ENCODE measurements around the gene CYTH2.

CYTH2 gene

DNA sequence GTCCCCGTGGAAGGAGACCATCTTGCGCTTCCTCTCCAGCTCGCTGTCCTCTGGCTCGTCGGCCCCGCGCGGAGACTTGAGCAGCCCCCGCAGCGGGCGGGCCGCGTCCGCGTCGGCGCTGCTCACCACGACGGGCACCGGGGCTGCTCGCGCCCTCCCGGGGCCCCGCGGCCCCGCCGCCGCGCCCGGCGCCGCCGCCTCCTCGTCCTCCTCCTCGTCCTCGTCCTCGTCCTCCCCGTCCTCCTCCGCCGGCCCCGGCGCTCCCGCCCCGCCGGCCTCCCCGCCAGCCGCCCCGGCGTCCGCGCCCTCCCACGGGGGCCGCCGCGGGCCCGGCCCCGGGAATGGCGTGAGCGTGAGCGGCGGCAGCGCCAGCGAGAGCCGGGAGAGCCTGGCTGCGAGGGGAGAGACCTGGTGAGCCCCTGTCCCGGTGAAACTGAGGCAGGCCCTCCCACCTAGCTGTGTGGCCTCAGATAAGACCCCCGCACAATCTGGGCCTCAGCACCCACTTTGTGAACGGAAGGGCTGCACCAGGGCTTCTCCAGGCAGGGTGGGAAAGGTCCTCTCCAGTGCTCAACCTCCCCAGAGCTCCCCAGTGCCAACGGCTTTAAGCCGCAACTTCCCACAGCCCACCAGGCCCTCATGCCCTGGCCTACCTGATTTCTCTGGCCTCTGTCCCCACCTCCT is 24.7 kb downstream of the CYTH2 start:
- no peak for DNase-seq (ENCODE audit: low read depth)
- H3K4me3 ChIP-seq (ENCODE audit: control insufficient read depth, low read depth, low read length), result peak overlapping the region; percentile 52
- TF ChIP-seq, protein P1, sequence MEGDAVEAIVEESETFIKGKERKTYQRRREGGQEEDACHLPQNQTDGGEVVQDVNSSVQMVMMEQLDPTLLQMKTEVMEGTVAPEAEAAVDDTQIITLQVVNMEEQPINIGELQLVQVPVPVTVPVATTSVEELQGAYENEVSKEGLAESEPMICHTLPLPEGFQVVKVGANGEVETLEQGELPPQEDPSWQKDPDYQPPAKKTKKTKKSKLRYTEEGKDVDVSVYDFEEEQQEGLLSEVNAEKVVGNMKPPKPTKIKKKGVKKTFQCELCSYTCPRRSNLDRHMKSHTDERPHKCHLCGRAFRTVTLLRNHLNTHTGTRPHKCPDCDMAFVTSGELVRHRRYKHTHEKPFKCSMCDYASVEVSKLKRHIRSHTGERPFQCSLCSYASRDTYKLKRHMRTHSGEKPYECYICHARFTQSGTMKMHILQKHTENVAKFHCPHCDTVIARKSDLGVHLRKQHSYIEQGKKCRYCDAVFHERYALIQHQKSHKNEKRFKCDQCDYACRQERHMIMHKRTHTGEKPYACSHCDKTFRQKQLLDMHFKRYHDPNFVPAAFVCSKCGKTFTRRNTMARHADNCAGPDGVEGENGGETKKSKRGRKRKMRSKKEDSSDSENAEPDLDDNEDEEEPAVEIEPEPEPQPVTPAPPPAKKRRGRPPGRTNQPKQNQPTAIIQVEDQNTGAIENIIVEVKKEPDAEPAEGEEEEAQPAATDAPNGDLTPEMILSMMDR (conservative IDR thresholded peaks at IDR 0.05; ENCODE audit: control insufficient read depth, insufficient read depth, low read depth, low read length), result no peak

DNA sequence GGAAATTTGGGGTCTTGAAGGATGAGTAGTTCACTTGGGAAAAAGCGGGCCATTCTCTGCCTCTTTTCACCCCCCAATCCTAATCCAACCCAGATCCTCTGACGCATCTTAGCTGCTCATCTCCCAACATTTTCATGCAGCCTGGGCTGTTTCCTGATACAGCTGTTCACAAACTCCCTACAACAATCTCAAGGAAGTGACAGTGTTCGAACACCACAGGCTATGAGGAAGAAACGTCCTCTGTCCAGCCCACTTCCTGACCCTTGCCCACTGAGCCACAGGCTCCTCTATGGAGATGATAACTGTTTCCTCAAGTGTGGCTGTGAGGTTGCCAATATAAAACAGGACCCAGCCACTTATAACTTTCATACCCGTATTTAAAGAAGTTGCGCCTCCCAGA is 26.2 kb downstream of the CYTH2 start:
- DNase-seq (ENCODE audit: low read depth), result no peak
- TF ChIP-seq, protein P1 (conservative IDR thresholded peaks at IDR 0.05; ENCODE audit: control insufficient read depth, insufficient read depth, low read depth, low read length), result no peak
- H3K4me3 ChIP-seq (ENCODE audit: control insufficient read depth, low read depth, low read length), result no peak overlapping the region

DNA sequence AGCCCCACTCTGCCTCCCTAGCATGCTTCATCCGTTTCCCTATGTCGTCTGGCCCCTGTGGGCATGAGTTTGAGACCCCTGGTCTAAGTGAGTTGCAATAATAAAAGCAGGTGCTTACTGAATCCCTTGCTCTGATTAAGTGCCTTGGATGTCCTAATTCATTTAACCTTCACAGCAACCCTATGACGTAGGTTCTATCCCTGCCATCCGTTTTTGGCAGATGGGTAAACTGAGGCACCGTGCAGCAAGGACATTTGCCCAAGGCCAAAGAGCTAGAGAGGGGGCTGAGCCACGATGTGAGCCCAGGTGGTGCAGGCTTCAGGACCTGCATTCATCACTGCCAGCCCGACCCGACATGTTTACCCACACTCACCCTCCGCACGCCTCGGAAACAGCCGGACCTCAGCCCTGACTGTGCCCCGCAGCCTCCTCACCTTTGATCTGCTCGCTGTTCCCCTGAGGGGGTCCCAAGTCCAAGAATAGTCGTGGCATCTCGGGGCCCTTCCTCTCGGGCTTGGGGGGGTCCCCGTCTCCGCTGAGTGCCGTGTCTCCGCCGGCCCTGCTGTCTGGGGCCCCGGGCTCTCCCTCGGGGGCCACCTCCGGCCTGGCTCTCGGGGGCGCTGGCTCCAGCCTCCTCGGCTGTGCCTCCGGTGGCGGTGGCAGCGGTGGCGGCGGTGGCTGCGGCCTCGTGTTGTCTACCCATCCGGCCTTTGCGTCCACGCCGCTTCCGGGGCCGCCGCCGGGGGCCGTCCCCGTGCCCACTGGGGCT is 28.0 kb downstream of the CYTH2 start:
- H3K4me3 ChIP-seq (ENCODE audit: control insufficient read depth, low read depth, low read length), result no peak overlapping the region
- TF ChIP-seq, protein P1 (conservative IDR thresholded peaks at IDR 0.05; ENCODE audit: control insufficient read depth, insufficient read depth, low read depth, low read length), result no peak
- no peak for DNase-seq (ENCODE audit: low read depth)

DNA sequence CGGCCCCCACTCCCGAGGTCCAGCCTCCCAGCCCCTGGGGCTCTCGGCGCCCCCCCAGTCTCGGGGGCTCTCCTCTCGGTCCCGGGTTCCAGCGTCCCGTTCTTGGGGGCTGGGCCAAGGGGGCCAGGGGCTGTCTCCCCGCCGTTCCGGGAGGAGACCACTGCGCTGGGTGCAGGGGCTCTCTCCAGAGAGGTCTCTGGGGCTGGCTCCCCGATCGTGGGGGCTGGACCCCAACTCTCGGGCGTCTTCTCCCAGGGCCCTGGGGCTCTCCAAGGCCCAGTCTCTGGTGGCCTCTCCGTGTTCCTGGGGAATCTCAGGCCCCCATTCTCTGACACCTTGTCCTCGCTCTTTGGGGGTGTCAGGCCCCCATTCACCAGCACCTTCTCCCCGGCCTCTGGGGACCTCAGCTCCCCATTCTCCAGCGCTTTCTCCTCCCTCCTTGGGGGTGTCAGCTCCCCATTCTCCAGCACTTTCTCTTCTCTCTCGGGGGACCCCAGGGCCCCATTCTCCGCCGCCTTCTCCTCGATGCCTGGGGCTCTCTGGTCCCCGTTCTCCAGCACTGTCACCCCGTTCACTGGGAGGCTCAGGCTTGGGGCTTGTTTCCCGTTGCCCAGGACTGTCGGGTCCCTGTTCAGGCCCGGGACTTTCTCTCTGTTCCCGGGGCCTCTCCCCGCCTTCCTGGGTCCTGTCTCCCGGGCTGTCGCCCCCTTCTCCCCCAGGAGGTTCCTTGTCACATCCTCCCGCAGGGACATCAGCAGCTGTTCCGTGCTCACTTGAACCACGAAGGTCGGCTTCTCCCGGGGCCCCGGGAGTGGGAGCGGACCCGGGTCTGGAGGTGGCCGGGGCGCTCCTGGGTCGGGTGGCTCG is 28.8 kb downstream of the CYTH2 start:
- DNase-seq (ENCODE audit: low read depth), result no peak
- TF ChIP-seq, protein P1 (conservative IDR thresholded peaks at IDR 0.05; ENCODE audit: control insufficient read depth, insufficient read depth, low read depth, low read length), result no peak
- H3K4me3 ChIP-seq (ENCODE audit: control insufficient read depth, low read depth, low read length), result no peak overlapping the region

DNA sequence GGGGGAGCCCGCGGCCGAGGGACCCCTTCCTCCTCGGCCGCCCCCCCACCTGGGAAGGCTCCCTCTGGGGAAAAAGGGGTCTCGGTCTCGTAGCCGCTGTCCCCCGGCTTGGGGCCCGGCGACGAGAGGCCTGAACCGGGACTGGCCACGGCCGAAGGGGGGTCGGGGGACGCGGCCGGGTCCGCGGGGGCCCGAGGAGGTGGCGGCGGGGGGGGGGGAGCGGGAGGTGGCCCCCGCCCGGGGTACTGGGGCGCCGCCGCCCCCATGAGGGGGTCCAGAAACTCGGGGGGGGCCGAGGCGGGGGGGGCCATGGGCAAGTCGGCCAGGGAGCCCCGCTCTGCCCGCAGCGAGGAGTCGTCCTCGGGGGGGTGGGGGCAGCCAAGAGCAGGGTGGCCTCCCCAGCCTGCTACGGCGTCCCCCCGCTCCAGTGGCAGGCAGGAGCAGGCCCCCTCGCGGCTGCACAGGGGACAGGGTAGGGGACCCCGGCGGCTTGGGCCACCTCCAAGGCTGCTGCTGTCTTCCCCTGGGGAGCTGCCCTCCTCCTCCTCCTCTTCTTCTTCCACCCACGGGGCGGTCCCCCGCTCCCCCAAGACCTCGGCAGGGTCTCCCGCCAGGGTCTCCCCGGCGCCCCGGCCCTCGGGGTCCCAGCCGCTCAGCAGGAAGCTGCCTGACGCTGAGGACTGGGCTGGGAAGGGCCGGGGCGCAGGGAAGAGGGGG is 29.6 kb downstream of the CYTH2 start:
- TF ChIP-seq, protein P1 (conservative IDR thresholded peaks at IDR 0.05; ENCODE audit: control insufficient read depth, insufficient read depth, low read depth, low read length), result no peak
- H3K4me3 ChIP-seq (ENCODE audit: control insufficient read depth, low read depth, low read length), result no peak overlapping the region
- DNase-seq (ENCODE audit: low read depth), result no peak
